Vagina (tissue), 2 donors: ENCODE measurements around the gene PTPRN2. TPM values are rescaled to one million over a fixed set of nuclear protein-coding genes. Genes with fewer than 3 reads are reported as not detected.

ENCODE experiments used
- DNase-seq, 2 donors: peaks; one replicate each; pipeline ENCODE4 v3.0.0-alpha.2; 2017; ENCODE audit errors: extremely low spot score in 2 of 2
- H3K27ac ChIP-seq: fragments of 200-600 bp; sonication (generic); one replicate; pipeline ENCODE4 v1.5.1; 2019
- H3K27me3 ChIP-seq: fragments of 200-600 bp; sonication (generic); one replicate; pipeline ENCODE4 v1.5.1; 2019
- H3K36me3 ChIP-seq, 2 donors: fragments of 200-600 bp; sonication (generic); one replicate each; pipeline ENCODE4 v1.5.1; 2017 to 2019
- H3K4me1 ChIP-seq: fragments of 200-600 bp; sonication (generic); one replicate; pipeline ENCODE4 v1.5.1; 2019
- H3K4me3 ChIP-seq, 2 donors: fragments of 200-600 bp; sonication (generic); 1 replicate in 1 of 2; 2 replicates in 1 of 2; pipeline ENCODE4 v1.5.1; 2016 to 2019
- H3K9me3 ChIP-seq: fragments of 200-600 bp; sonication (generic); one replicate; pipeline ENCODE4 v1.5.1; 2019
- POLR2A ChIP-seq, 2 donors: fragments of 450-650 bp; IDR thresholded peaks; one replicate each; pipeline ENCODE4 v1.6.1; 2017; ENCODE audit warnings: antibody characterized with exemption in 2 of 2, mild to moderate bottlenecking in 2 of 2, moderate library complexity in 2 of 2
- POLR2AphosphoS5 ChIP-seq, 2 donors: sonication (generic); formaldehyde crosslinking; IDR thresholded peaks; one replicate each; pipeline ENCODE4 v1.9.0; 2017; ENCODE audit warnings: antibody characterized with exemption in 2 of 2, mild to moderate bottlenecking in 2 of 2, low read depth in 1 of 2; ENCODE audit not compliant: insufficient read depth in 1 of 2
- intact Hi-C: fragments of 100-400 bp; cut with DNase I; formaldehyde crosslinking; loops from one replicate; pipeline ENCODE4 v1.15.1; 2023
- total RNA-seq: library from RNA; depleted of rRNA; stranded (reverse); fragments of >200 nt; gene quantifications from one replicate; pipeline ENCODE4 v1.2.3, GENCODE V29; 2016
- TF ChIP-seq, protein P1 (sequence below), 3 experiments: fragments of 450-650 bp in 2 of 3; fragments of 200-600 bp in 1 of 3; sonication (generic) in 1 of 3; IDR thresholded peaks; one replicate each; pipeline ENCODE4 v1.5.1; 2017 to 2019; ENCODE audit warnings: antibody characterized with exemption in 3 of 3, mild to moderate bottlenecking in 2 of 3, moderate library complexity in 2 of 3

PTPRN2 gene
- total RNA-seq, 1 donor from 2014 or later, result 7.4 TPM

DNA sequence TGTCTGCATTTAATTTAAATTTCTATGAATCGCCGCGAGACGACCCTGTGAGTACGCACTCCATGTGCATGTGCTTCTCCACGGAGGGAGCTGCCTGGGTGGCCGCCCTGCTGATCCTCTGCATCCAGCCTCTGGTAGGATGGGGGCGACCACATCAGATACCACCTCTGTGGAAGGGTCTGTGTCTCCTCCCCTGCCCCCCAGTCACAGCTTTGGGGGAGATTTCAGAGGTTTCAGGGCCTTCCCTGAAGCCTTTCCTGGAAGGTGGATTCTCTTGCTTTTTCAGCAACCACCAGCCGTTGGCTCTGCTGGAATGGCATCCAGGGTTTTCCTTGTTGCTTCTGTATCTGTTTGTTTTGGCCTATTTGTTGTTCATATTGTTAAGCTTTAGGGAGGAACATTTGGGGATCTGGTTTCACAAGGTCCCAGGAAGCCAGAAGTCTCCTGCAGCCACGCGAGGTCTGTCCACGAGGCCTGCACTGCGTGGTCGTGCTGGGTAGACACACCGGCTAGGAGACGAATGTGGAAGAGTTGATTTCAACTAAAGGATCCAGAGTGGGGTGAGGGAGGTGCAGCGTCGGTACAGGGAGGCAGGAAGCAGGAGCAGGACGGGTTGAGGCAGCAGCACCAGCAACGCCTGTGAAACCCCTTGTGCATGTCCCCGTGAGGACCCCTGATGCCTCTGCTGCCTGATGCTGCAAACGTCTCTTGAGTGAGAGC is 329.1 kb downstream of the PTPRN2 start:
- intact Hi-C loops, result no loop called here
- no peaks in the 10 kb centered on the region for H3K36me3 ChIP-seq
- no peak overlapping the region for H3K4me3 ChIP-seq
- H3K4me1 ChIP-seq, result no peaks in the 10 kb centered on the region
- no peak for DNase-seq
- H3K27me3 ChIP-seq, result no peaks in the 10 kb centered on the region
- TF ChIP-seq, protein P1, sequence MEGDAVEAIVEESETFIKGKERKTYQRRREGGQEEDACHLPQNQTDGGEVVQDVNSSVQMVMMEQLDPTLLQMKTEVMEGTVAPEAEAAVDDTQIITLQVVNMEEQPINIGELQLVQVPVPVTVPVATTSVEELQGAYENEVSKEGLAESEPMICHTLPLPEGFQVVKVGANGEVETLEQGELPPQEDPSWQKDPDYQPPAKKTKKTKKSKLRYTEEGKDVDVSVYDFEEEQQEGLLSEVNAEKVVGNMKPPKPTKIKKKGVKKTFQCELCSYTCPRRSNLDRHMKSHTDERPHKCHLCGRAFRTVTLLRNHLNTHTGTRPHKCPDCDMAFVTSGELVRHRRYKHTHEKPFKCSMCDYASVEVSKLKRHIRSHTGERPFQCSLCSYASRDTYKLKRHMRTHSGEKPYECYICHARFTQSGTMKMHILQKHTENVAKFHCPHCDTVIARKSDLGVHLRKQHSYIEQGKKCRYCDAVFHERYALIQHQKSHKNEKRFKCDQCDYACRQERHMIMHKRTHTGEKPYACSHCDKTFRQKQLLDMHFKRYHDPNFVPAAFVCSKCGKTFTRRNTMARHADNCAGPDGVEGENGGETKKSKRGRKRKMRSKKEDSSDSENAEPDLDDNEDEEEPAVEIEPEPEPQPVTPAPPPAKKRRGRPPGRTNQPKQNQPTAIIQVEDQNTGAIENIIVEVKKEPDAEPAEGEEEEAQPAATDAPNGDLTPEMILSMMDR (IDR thresholded peaks at IDR 0.05), result no peak
- TF ChIP-seq POLR2A (IDR thresholded peaks at IDR 0.05) (no peak), POLR2AphosphoS5 (IDR thresholded peaks at IDR 0.05; ENCODE audit: insufficient read depth in 1 of 2, low read depth in 1 of 2) (no peak)
- no peak overlapping the region for H3K27ac ChIP-seq
- H3K9me3 ChIP-seq, result no peaks in the 10 kb centered on the region

DNA sequence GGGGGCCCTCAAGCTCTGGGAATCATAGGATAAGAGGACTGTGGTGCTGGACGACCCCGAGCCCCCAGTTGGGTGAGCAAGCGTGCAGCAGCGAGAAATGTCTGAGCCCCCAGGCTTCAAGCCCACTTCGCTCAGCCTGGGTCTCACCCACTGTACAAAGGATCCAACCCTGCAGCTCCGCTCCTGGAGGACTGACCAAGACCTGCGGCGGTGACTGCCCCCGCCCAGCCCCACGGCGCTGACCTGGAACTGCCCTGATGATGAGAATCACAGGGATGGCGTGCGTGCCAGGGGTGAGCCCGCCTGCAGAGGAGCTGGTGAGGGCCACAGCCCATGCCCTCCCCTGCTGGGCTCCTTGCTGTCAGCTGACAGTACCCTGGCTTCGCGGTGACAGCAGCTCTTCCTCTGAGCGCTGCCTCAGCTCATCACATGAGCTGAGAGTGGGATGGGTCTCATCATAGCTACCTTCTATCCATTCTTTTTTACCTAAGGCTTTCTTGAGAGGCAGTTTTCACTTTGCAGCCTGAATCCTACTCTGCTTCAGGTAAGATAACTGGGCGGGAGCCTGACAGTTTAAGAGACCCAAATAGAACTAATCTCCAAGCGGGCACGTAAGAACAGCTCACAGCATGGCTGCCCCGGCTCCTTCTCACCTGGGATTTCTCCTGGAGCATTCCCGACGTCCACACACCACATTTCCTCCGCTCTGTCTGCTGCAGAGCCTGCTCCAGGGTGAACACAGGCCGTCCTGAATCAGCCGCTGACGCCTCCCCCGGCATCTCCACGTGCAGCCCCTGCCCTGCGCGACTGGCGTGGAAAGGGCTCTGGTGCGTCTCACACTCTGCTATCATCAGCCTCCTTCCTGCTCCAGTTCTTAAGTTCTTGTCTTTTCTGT is 329.9 kb downstream of the PTPRN2 start:
- no peaks in the 10 kb centered on the region for H3K4me1 ChIP-seq
- H3K36me3 ChIP-seq, result no peaks in the 10 kb centered on the region
- no peak for DNase-seq
- H3K9me3 ChIP-seq, result no peaks in the 10 kb centered on the region
- no peak overlapping the region for H3K27ac ChIP-seq
- TF ChIP-seq POLR2A (IDR thresholded peaks at IDR 0.05), result no peak
- TF ChIP-seq, protein P1 (IDR thresholded peaks at IDR 0.05), result no peak
- TF ChIP-seq POLR2AphosphoS5 (IDR thresholded peaks at IDR 0.05; ENCODE audit: insufficient read depth in 1 of 2, low read depth in 1 of 2), result no peak
- no peaks in the 10 kb centered on the region for H3K27me3 ChIP-seq
- intact Hi-C loops, result no loop called here
- no peak overlapping the region for H3K4me3 ChIP-seq

DNA sequence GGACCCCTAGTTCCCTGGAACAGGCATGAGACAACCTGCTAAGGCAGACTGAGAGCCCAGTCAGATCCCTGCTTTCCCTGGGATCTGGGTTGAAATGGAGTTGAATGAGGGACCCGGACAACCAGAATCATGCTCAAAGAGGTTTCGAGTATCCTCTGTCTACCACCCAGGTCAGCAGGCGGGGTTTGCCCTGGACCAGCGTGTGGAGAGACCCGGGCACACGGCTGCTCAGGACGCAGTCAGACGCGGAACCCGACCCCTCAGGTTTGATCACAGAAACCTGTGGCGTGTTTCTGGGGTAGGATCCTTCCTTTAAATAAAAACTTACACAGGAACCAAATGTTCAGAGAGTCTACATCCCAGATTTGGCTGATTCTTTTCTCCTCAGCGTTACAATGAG is 330.6 kb downstream of the PTPRN2 start:
- no peaks in the 10 kb centered on the region for H3K27me3 ChIP-seq
- H3K27ac ChIP-seq, result no peak overlapping the region
- DNase-seq, result no peak
- TF ChIP-seq POLR2A (IDR thresholded peaks at IDR 0.05), result no peak
- no peak for TF ChIP-seq POLR2AphosphoS5 (IDR thresholded peaks at IDR 0.05; ENCODE audit: insufficient read depth in 1 of 2, low read depth in 1 of 2)
- TF ChIP-seq, protein P1 (IDR thresholded peaks at IDR 0.05), result no peak
- no peaks in the 10 kb centered on the region for H3K36me3 ChIP-seq
- H3K4me3 ChIP-seq, result no peak overlapping the region
- intact Hi-C loops, result no loop called here
- H3K9me3 ChIP-seq, result no peaks in the 10 kb centered on the region
- no peaks in the 10 kb centered on the region for H3K4me1 ChIP-seq

DNA sequence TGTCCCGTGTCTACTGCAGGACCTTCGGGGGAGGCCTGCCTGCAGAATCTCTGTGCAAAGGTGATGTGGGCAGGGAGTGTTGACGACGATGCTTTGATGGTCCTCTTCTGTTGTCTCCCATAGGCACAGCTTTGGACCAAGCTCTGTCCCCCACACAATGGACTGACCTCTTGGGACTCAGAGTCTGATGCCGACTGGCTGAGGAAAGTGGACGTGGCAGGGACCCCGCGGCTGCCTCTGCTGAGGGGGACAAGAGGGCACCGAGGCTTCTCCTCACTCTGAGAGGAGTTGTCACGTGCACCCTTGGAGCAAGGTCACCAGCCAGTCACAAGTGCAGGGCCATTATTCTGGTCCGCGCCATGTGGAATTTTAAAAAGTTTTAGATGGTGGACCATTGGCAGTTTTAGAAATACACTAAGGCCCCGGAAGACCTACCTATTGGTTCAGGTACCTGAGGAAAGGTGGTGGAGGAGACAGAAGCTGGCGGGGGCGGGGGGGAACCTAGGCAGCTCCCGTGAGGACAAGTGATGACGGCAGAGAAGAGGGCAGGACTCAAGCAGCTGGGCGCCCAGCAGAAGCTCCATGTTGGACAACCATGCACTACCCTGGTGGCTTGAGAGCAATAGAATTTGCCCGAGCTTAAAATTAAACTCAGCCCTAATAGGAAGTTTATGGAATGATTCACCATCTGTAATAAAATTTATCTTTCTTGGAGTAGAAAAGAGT is 331.4 kb downstream of the PTPRN2 start:
- TF ChIP-seq, protein P1 (IDR thresholded peaks at IDR 0.05), result no peak
- TF ChIP-seq POLR2A (IDR thresholded peaks at IDR 0.05) (no peak), POLR2AphosphoS5 (IDR thresholded peaks at IDR 0.05; ENCODE audit: insufficient read depth in 1 of 2, low read depth in 1 of 2) (no peak)
- H3K4me3 ChIP-seq, result no peak overlapping the region
- H3K9me3 ChIP-seq, result no peaks in the 10 kb centered on the region
- H3K27me3 ChIP-seq, result no peaks in the 10 kb centered on the region
- H3K4me1 ChIP-seq, result no peaks in the 10 kb centered on the region
- intact Hi-C loops, result no loop called here
- H3K36me3 ChIP-seq, result no peaks in the 10 kb centered on the region
- H3K27ac ChIP-seq, result no peak overlapping the region
- no peak for DNase-seq
